ENCODE results near the gene HYCC1. TPM values are rescaled to one million over a fixed set of nuclear protein-coding genes. Genes with fewer than 3 reads are reported as not detected.

Gene HYCC1
- total RNA-seq, 6 experiments from 2014 or later, result 8.1 to 15.4 (median 13.9) TPM

- H3K36me3 ChIP-seq, result no peaks in the 10 kb centered on the region
- no peak overlapping the region for H3K27ac ChIP-seq
- no peaks in the 10 kb centered on the region for H3K27me3 ChIP-seq
- no peak overlapping the region for H3K4me3 ChIP-seq
- WGBS (ENCODE audit: insufficient coverage, low coverage, low lambda C conversion rate, missing lambda C conversion rate), result 68% methylated on average over 8 of the region's 9 CpGs
- peaks cover 0 to 18% (median 3%) of the 10 kb centered on the region in 4 donors for H3K4me1 ChIP-seq
- TF ChIP-seq CTCF (IDR thresholded peaks at IDR 0.05) (no peak), POLR2A (IDR thresholded peaks at IDR 0.05) (no peak)
- ATAC-seq, result no peak
- peak in 1 of 3 donors; percentile 49 for DNase-seq
- no peaks in the 10 kb centered on the region for H3K9me3 ChIP-seq
- intact Hi-C loops (cut with DNase I), result no loop called here
These were observed 2.7 kb upstream of the HYCC1 start for GRCh38 chr7:23016345-23017253.

GRCh38 chr7:23014681-23015080, 751 bp upstream of the HYCC1 start:
- 59% methylated on average over 2 of the region's 2 CpGs for WGBS (ENCODE audit: insufficient coverage, low coverage, low lambda C conversion rate, missing lambda C conversion rate)
- Histone ChIP-seq H3K4me3 (no peak overlapping the region), H3K9me3 (no peaks in the 10 kb centered on the region), H3K4me1 (peaks cover 0 to 23% (median 3%) of the 10 kb centered on the region in 4 donors), H3K27me3 (no peaks in the 10 kb centered on the region), H3K36me3 (no peaks in the 10 kb centered on the region), H3K27ac (no peak overlapping the region)
- DNase-seq (no peak), ATAC-seq (no peak)
- TF ChIP-seq CTCF (IDR thresholded peaks at IDR 0.05), result no peak
- no peak for TF ChIP-seq POLR2A (IDR thresholded peaks at IDR 0.05)
- intact Hi-C loops (cut with DNase I), result no loop called here

- intact Hi-C loops (cut with DNase I), result no loop called here
- TF ChIP-seq POLR2A (IDR thresholded peaks at IDR 0.05) (no peak), CTCF (IDR thresholded peaks at IDR 0.05) (peak in 1 of 4 donors; percentile 1)
- Histone ChIP-seq H3K9me3 (no peaks in the 10 kb centered on the region), H3K4me1 (peaks cover 0 to 23% (median 3%) of the 10 kb centered on the region in 4 donors), H3K36me3 (no peaks in the 10 kb centered on the region), H3K27ac (peak overlapping the region; percentile 51 to 69 (median 60)), H3K4me3 (peak overlapping the region; percentile 82 to 83 (median 83)), H3K27me3 (no peaks in the 10 kb centered on the region)
- DNase-seq (peak; percentile 56 to 68 (median 64)), ATAC-seq (peak; percentile 3 to 19 (median 5))
- WGBS (ENCODE audit: insufficient coverage, low coverage, low lambda C conversion rate, missing lambda C conversion rate), result 0% methylated on average over 25 of the region's 52 CpGs
These were observed 819 bp downstream of the HYCC1 start for GRCh38 chr7:23012908-23013714.

GRCh38 chr7:23012186-23012585, 1.7 kb downstream of the HYCC1 start:
- ATAC-seq (no peak), DNase-seq (no peak)
- Histone ChIP-seq H3K4me1 (peaks cover 0 to 23% (median 3%) of the 10 kb centered on the region in 4 donors), H3K9me3 (no peaks in the 10 kb centered on the region), H3K27ac (no peak overlapping the region), H3K27me3 (no peaks in the 10 kb centered on the region), H3K4me3 (peak overlapping the region in 1 of 3 donors; percentile 83), H3K36me3 (no peaks in the 10 kb centered on the region)
- TF ChIP-seq POLR2A (IDR thresholded peaks at IDR 0.05) (no peak), CTCF (IDR thresholded peaks at IDR 0.05) (no peak)
- intact Hi-C loops (cut with DNase I), result no loop called here
- 68% methylated on average over 6 of the region's 6 CpGs for WGBS (ENCODE audit: insufficient coverage, low coverage, low lambda C conversion rate, missing lambda C conversion rate)
